DOHH2 (cell line): ENCODE measurements around the gene IGDCC3.

Experiments
- H3F3A ChIP-seq: fragments of 200-600 bp; sonication (generic), shearing (Covaris generic); 2 replicates; pipeline ENCODE4 v1.6.0; 2016; ENCODE audit warnings: antibody characterized with exemption, mild to moderate bottlenecking; ENCODE audit not compliant: control insufficient read depth, insufficient read depth
- H3K27ac ChIP-seq: fragments of 200-600 bp; sonication (generic); 2 replicates; pipeline ENCODE4 v1.5.1; 2014; ENCODE audit warnings: low read depth, mild to moderate bottlenecking, low read length, moderate library complexity
- H3K27me3 ChIP-seq: fragments of 200-600 bp; sonication (generic); 2 replicates; pipeline ENCODE4 v1.6.1; 2014; ENCODE audit warnings: mild to moderate bottlenecking, low read length, mixed read lengths; ENCODE audit not compliant: control insufficient read depth
- H3K36me3 ChIP-seq: fragments of 200-600 bp; sonication (generic); 2 replicates; pipeline ENCODE4 v1.6.1; 2014; ENCODE audit warnings: mild to moderate bottlenecking, low read length, moderate library complexity, mixed read lengths; ENCODE audit not compliant: control insufficient read depth
- H3K4me1 ChIP-seq: fragments of 200-600 bp; sonication (generic); 2 replicates; pipeline ENCODE4 v1.6.1; 2014; ENCODE audit warnings: mild to moderate bottlenecking, low read length, mixed read lengths; ENCODE audit not compliant: control insufficient read depth
- H3K4me2 ChIP-seq: fragments of 200-600 bp; sonication (generic); 2 replicates; pipeline ENCODE4 v1.6.0; 2014; ENCODE audit warnings: mild to moderate bottlenecking, low read length, moderate library complexity
- H3K4me3 ChIP-seq: fragments of 200-600 bp; sonication (generic); 2 replicates; pipeline ENCODE4 v1.5.1; 2014; ENCODE audit warnings: mild to moderate bottlenecking, low read length, mixed read lengths
- H3K79me2 ChIP-seq: fragments of 200-600 bp; sonication (generic); 2 replicates; pipeline ENCODE4 v1.6.1; 2014; ENCODE audit warnings: mild to moderate bottlenecking, low read length, mixed read lengths; ENCODE audit not compliant: control insufficient read depth
- H3K9me2 ChIP-seq: fragments of 200-600 bp; sonication (generic); replicated peaks from 2 replicates; pipeline ENCODE4 v1.6.1; 2014; ENCODE audit warnings: mild to moderate bottlenecking, low read length, mixed read lengths; ENCODE audit not compliant: control insufficient read depth
- H3K9me3 ChIP-seq: fragments of 200-600 bp; sonication (generic); 2 replicates; pipeline ENCODE4 v1.6.1; 2014; ENCODE audit warnings: antibody characterized with exemption, low read length, mixed read lengths; ENCODE audit not compliant: control insufficient read depth, insufficient read depth
- H4K20me1 ChIP-seq: fragments of 200-600 bp; sonication (generic); 2 replicates; pipeline ENCODE4 v1.6.0; 2014; ENCODE audit warnings: low read depth, mild to moderate bottlenecking, antibody characterized with exemption, low read length, moderate library complexity; ENCODE audit not compliant: control insufficient read depth, insufficient read depth
- CTCF ChIP-seq: fragments of 200-600 bp; sonication (generic); IDR thresholded peaks from one replicate; pipeline ENCODE4 v1.5.1; 2014; ENCODE audit warnings: antibody characterized with exemption, mild to moderate bottlenecking, low read depth, low read length; ENCODE audit not compliant: poor library complexity, severe bottlenecking
- EZH2phosphoT487 ChIP-seq: fragments of 200-600 bp; sonication (generic); IDR thresholded peaks from 2 replicates; pipeline ENCODE4 v1.6.1; 2017; ENCODE audit warnings: borderline replicate concordance, mild to moderate bottlenecking, antibody characterized with exemption, low read length, moderate library complexity, mixed read lengths

Gene IGDCC3

DNA sequence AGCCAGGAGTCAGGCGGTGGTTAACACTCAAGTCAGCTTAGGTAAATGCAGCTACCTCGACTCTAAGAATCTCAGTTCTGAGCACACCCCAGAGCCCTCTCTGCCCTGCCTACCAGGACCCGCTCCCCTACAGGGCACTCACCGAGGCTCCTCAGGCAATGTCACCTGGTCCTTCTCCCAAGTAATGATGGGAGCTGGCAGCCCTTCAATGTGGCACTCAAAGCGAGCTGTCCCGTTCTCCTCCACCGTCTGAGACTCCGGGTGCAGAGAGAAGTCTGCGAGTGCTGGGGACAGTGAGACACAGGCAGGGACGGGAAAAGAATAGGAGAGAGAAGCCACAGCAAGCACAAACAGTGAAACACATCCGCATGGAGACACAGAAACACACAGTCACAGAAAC, 32.2 kb upstream of the IGDCC3 start:
- no peaks in the 10 kb centered on the region for H3K79me2 ChIP-seq
- no peaks in the 10 kb centered on the region for H3K9me2 ChIP-seq
- H3K36me3 ChIP-seq = no peaks in the 10 kb centered on the region
- no peaks in the 10 kb centered on the region; the same call in 1 of the 2 replicates for H4K20me1 ChIP-seq
- H3K4me2 ChIP-seq = peak overlapping the region; percentile 83
- H3K27ac ChIP-seq = no peak overlapping the region
- H3K4me3 ChIP-seq = no peak overlapping the region
- H3F3A ChIP-seq = 0 out of 2 replicates have a peak, but pooled peaks cover 4% of the 10 kb centered on the region
- peaks cover 44% of the 10 kb centered on the region for H3K4me1 ChIP-seq
- peaks cover 15% of the 10 kb centered on the region for H3K27me3 ChIP-seq
- H3K9me3 ChIP-seq = no peaks in the 10 kb centered on the region
- TF ChIP-seq CTCF (no peak), EZH2phosphoT487 (no peak)

DNA sequence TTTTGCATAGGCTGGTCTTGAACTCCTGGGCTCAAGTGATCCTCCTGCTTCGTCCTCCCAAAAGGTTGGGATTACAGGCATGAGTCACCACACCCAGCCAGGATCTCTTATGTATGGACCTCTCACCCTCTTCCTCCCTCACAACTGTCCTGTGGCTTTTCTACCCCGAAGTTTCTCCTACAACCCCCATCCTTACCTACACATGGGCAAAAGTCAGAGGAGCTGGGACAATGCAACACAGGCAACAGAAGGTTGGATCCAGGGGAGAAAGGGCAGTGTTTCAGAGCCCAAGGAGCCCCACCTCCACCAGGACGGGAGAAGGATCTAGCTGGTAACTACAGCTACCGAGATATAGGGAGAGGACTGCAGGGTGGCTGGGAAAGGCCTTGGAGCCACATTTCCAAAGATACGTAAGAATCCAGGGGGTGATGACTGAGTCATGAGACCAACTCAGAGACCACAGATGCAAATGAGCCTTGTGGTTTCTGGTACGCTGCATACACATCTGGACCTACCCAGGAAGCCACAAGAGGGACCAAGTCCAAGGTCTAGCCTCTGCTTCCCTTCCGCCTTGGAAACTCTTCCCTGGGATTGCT, 31.3 kb upstream of the IGDCC3 start:
- no peaks in the 10 kb centered on the region for H3K36me3 ChIP-seq
- no peaks in the 10 kb centered on the region; the same call in 1 of the 2 replicates for H4K20me1 ChIP-seq
- TF ChIP-seq CTCF (no peak), EZH2phosphoT487 (no peak)
- H3K4me3 ChIP-seq = peak overlapping the region; percentile 53
- H3K79me2 ChIP-seq = no peaks in the 10 kb centered on the region
- H3K27me3 ChIP-seq = peaks cover 17% of the 10 kb centered on the region
- H3K27ac ChIP-seq = no peak overlapping the region
- no peaks in the 10 kb centered on the region for H3K9me3 ChIP-seq
- H3K9me2 ChIP-seq = no peaks in the 10 kb centered on the region
- peaks cover 50% of the 10 kb centered on the region for H3K4me1 ChIP-seq
- peak overlapping the region; percentile 83 for H3K4me2 ChIP-seq
- 0 out of 2 replicates have a peak, but pooled peaks cover 4% of the 10 kb centered on the region for H3F3A ChIP-seq

DNA sequence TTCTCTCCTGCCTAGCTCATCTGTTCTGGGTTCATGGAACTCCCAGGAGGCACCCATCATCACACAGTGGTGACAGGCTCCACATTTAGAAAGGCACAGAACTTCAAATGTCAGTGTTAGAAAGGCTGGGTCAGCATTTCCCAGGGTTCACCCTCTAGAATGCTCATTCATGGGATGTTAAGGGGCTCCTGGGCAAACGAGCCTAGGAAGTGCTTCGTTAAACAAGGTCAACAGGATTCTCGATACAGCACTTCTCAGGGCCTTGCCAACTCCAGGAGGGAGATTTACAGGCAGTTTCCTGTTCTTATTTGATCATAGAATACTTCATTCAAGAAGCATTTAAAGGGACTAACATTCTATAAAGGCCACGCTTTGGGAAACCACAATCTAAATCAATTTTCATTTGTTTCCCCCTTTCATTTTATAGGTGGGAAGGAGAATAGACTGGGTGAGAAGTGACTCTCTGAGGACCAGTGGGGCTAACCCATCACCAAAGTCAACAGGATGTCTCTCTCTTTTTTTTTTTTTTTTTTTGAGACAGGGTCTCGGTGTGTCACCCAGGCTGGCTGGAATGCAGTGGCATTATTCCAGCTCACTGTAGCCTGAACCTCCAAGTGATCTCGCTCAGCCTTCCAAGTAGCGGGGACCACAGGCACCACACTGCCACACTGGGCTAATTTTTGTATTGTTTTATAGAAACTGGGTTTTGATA, 30.7 kb upstream of the IGDCC3 start:
- H3K4me1 ChIP-seq = peaks cover 50% of the 10 kb centered on the region
- peak overlapping the region; percentile 53 for H3K4me3 ChIP-seq
- H3K27me3 ChIP-seq = peaks cover 17% of the 10 kb centered on the region
- no peaks in the 10 kb centered on the region; the same call in 1 of the 2 replicates for H4K20me1 ChIP-seq
- 0 out of 2 replicates have a peak, but pooled peaks cover 4% of the 10 kb centered on the region for H3F3A ChIP-seq
- TF ChIP-seq EZH2phosphoT487 (no peak), CTCF (no peak)
- H3K27ac ChIP-seq = no peak overlapping the region
- no peaks in the 10 kb centered on the region for H3K36me3 ChIP-seq
- H3K79me2 ChIP-seq = no peaks in the 10 kb centered on the region
- H3K9me3 ChIP-seq = no peaks in the 10 kb centered on the region
- peak overlapping the region; percentile 83 for H3K4me2 ChIP-seq
- H3K9me2 ChIP-seq = no peaks in the 10 kb centered on the region
